Osteocyte (in vitro differentiated cells): ENCODE results near the gene DHX34. TPM values are rescaled to one million over a fixed set of nuclear protein-coding genes. Genes with fewer than 3 reads are reported as not detected.

ENCODE experiments used
- DNase-seq: peaks from one replicate; pipeline ENCODE4 v3.0.0; 2021; ENCODE audit warnings: mixed read lengths; ENCODE audit not compliant: unreplicated experiment; ENCODE audit errors: extremely low spot score
- H3K27ac Mint-ChIP-seq: one replicate; pipeline ENCODE4 v1.8.0; 2021; ENCODE audit warnings: mild to moderate bottlenecking, mixed read lengths; ENCODE audit not compliant: unreplicated experiment
- H3K27me3 Mint-ChIP-seq: one replicate; pipeline ENCODE4 v1.8.0; 2021; ENCODE audit warnings: mixed read lengths; ENCODE audit not compliant: unreplicated experiment
- H3K36me3 Mint-ChIP-seq: one replicate; pipeline ENCODE4 v1.8.0; 2021; ENCODE audit warnings: mixed read lengths; ENCODE audit not compliant: unreplicated experiment
- H3K4me1 Mint-ChIP-seq: one replicate; pipeline ENCODE4 v1.8.0; 2021; ENCODE audit warnings: mixed read lengths; ENCODE audit not compliant: unreplicated experiment
- H3K4me3 Mint-ChIP-seq: one replicate; pipeline ENCODE4 v1.8.0; 2021; ENCODE audit warnings: mild to moderate bottlenecking, moderate library complexity, mixed read lengths; ENCODE audit not compliant: unreplicated experiment
- H3K9me3 Mint-ChIP-seq: one replicate; pipeline ENCODE4 v1.8.0; 2021; ENCODE audit warnings: mixed read lengths; ENCODE audit not compliant: unreplicated experiment
- CTCF ChIP-seq: fragments of 200-600 bp; sonication (generic); IDR thresholded peaks from 2 replicates; pipeline ENCODE4 v1.5.0; 2021; ENCODE audit warnings: antibody characterized with exemption, mild to moderate bottlenecking, moderate library complexity
- total RNA-seq: library from RNA; stranded (reverse); gene quantifications from 2 replicates; pipeline ENCODE4 v1.2.1, GENCODE V29; 2021

The DHX34 gene
- total RNA-seq, 1 donor from 2014 or later, result 17.5 TPM

DNA sequence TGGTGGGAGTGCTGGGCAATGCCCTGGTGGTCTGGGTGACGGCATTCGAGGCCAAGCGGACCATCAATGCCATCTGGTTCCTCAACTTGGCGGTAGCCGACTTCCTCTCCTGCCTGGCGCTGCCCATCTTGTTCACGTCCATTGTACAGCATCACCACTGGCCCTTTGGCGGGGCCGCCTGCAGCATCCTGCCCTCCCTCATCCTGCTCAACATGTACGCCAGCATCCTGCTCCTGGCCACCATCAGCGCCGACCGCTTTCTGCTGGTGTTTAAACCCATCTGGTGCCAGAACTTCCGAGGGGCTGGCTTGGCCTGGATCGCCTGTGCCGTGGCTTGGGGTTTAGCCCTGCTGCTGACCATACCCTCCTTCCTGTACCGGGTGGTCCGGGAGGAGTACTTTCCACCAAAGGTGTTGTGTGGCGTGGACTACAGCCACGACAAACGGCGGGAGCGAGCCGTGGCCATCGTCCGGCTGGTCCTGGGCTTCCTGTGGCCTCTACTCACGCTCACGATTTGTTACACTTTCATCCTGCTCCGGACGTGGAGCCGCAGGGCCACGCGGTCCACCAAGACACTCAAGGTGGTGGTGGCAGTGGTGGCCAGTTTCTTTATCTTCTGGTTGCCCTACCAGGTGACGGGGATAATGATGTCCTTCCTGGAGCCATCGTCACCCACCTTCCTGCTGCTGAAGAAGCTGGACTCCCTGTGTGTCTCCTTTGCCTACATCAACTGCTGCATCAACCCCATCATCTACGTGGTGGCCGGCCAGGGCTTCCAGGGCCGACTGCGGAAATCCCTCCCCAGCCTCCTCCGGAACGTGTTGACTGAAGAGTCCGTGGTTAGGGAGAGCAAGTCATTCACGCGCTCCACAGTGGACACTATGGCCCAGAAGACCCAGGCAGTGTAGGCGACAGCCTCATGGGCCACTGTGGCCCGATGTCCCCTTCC, 28.9 kb upstream of the DHX34 start:
- peaks cover 7% of the 10 kb centered on the region for H3K4me1 Mint-ChIP-seq
- no peak for DNase-seq
- no peak overlapping the region for H3K4me3 Mint-ChIP-seq
- no peak for TF ChIP-seq CTCF
- no peak overlapping the region for H3K27ac Mint-ChIP-seq
- H3K27me3 Mint-ChIP-seq, result peaks cover 6% of the 10 kb centered on the region
- H3K9me3 Mint-ChIP-seq, result no peaks in the 10 kb centered on the region
- H3K36me3 Mint-ChIP-seq, result no peaks in the 10 kb centered on the region

GRCh38 chr19:47321630-47322029, 27.5 kb upstream of the DHX34 start:
- no peak for TF ChIP-seq CTCF
- H3K27me3 Mint-ChIP-seq, result peaks cover 6% of the 10 kb centered on the region
- no peaks in the 10 kb centered on the region for H3K4me1 Mint-ChIP-seq
- no peak overlapping the region for H3K4me3 Mint-ChIP-seq
- H3K9me3 Mint-ChIP-seq, result no peaks in the 10 kb centered on the region
- no peak overlapping the region for H3K27ac Mint-ChIP-seq
- no peak for DNase-seq
- H3K36me3 Mint-ChIP-seq, result no peaks in the 10 kb centered on the region

GRCh38 chr19:47322058-47322457, 27.1 kb upstream of the DHX34 start:
- Mint-ChIP-seq H3K36me3 (no peaks in the 10 kb centered on the region), H3K27me3 (peaks cover 6% of the 10 kb centered on the region), H3K4me1 (no peaks in the 10 kb centered on the region), H3K4me3 (no peak overlapping the region), H3K27ac (no peak overlapping the region), H3K9me3 (no peaks in the 10 kb centered on the region)
- DNase-seq, result no peak
- no peak for TF ChIP-seq CTCF

- H3K27ac Mint-ChIP-seq, result no peak overlapping the region
- H3K9me3 Mint-ChIP-seq, result no peaks in the 10 kb centered on the region
- peaks cover 6% of the 10 kb centered on the region for H3K27me3 Mint-ChIP-seq
- no peak overlapping the region for H3K4me3 Mint-ChIP-seq
- DNase-seq, result no peak
- H3K4me1 Mint-ChIP-seq, result no peaks in the 10 kb centered on the region
- H3K36me3 Mint-ChIP-seq, result no peaks in the 10 kb centered on the region
- TF ChIP-seq CTCF, result no peak
Measured at GRCh38 chr19:47323409-47323808, 25.7 kb upstream of the DHX34 start.

GRCh38 chr19:47323872-47324271, 25.2 kb upstream of the DHX34 start:
- Mint-ChIP-seq H3K36me3 (no peaks in the 10 kb centered on the region), H3K4me3 (no peak overlapping the region), H3K9me3 (no peaks in the 10 kb centered on the region), H3K4me1 (no peaks in the 10 kb centered on the region), H3K27me3 (peaks cover 6% of the 10 kb centered on the region), H3K27ac (no peak overlapping the region)
- no peak for DNase-seq
- no peak for TF ChIP-seq CTCF
